NCI-H510A (cell line): ENCODE results near the gene BPTF.
A peak's percentile ranks its signal among the peaks of the same experiment; 100 is the strongest.
"Not testable (repeated sequence)": the region's sequence is repeated elsewhere in the genome, so short reads cannot be mapped to it uniquely, and the experiment has no call there.

ENCODE experiments used
- DNase-seq: peaks from one replicate; lab custom pipeline; 2025; lab: John Stamatoyannopoulos, UW

BPTF gene, protein sequence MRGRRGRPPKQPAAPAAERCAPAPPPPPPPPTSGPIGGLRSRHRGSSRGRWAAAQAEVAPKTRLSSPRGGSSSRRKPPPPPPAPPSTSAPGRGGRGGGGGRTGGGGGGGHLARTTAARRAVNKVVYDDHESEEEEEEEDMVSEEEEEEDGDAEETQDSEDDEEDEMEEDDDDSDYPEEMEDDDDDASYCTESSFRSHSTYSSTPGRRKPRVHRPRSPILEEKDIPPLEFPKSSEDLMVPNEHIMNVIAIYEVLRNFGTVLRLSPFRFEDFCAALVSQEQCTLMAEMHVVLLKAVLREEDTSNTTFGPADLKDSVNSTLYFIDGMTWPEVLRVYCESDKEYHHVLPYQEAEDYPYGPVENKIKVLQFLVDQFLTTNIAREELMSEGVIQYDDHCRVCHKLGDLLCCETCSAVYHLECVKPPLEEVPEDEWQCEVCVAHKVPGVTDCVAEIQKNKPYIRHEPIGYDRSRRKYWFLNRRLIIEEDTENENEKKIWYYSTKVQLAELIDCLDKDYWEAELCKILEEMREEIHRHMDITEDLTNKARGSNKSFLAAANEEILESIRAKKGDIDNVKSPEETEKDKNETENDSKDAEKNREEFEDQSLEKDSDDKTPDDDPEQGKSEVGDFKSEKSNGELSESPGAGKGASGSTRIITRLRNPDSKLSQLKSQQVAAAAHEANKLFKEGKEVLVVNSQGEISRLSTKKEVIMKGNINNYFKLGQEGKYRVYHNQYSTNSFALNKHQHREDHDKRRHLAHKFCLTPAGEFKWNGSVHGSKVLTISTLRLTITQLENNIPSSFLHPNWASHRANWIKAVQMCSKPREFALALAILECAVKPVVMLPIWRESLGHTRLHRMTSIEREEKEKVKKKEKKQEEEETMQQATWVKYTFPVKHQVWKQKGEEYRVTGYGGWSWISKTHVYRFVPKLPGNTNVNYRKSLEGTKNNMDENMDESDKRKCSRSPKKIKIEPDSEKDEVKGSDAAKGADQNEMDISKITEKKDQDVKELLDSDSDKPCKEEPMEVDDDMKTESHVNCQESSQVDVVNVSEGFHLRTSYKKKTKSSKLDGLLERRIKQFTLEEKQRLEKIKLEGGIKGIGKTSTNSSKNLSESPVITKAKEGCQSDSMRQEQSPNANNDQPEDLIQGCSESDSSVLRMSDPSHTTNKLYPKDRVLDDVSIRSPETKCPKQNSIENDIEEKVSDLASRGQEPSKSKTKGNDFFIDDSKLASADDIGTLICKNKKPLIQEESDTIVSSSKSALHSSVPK (N-terminal part only)

DNA sequence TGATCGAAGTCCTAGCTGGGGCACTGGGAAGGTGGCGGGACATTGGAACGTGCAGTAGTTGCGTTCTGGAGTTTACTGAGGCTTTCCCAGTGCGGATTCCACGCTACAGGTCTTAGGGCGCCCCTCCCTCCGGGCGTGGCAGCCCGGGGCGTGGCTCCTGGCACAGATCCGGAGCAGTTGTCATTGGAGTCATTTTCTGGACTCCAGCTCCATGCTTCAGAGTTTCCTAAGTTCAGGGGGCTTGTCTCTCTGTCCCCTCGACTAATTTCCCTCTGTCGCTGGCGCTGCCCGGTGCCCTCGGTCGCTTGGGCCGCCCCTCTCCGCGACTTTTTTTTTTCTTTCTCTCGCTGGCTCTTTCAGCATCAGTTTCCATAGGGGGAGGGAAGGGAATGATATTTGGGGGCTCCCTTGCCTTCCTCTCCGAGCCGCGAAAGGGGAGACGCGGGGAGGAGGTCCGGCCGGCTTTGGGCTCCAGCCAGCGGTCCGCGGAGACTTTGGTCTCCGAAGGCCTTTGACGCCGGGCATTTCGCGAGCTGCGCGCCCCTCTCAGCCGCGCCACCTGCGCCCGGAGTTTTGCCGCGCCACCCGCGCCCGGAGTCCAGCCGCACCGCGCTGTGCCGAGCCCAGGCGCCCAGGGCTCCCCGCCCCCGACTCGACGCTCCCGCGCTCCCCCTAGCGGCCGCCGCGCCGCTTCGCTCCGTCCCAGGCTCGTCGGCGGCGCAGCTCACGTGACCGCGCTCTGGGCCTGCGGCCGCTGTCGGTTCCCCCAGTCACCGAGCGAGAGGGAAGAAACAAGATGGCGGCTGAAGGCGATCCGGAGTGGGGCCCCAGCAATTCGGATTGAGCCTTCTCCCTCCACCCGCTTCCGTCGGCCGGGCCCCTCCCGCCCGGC is at the start of gene BPTF:
TSS of gene BPTF (plus strand) at position 769 of the 892 bp plus-strand sequence. CDS start 222 bp downstream, outside the sequence.
- peak; percentile 86 for DNase-seq

DNA sequence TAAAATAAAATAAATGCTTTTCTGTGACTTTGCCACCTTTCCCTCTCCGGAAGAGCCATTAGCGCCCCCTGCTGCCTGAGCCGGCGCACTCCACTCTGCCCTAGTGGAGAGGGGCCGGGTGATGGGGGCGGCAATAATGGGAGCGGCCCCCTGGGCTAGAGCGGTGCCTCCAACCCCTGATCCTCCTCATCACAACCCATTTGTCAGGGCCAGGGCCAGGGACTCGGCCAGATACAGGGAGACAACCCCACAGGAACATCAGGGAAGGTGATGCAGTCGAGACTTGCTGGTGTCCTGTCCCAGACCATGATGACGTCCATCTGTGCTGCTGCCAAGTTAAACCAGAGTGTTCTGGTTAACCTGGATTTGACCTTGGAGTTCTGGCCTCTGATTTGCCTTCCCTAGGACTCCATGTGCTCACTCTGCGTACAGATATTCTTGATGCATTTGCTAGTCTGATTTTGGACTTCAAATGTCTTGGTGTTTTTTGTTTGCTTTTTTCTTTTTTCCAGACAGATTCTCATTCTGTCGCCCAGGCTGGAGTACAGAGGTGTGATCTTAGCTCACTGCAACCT is 46.1 kb upstream of the BPTF start:
- DNase-seq, result no peak

DNA sequence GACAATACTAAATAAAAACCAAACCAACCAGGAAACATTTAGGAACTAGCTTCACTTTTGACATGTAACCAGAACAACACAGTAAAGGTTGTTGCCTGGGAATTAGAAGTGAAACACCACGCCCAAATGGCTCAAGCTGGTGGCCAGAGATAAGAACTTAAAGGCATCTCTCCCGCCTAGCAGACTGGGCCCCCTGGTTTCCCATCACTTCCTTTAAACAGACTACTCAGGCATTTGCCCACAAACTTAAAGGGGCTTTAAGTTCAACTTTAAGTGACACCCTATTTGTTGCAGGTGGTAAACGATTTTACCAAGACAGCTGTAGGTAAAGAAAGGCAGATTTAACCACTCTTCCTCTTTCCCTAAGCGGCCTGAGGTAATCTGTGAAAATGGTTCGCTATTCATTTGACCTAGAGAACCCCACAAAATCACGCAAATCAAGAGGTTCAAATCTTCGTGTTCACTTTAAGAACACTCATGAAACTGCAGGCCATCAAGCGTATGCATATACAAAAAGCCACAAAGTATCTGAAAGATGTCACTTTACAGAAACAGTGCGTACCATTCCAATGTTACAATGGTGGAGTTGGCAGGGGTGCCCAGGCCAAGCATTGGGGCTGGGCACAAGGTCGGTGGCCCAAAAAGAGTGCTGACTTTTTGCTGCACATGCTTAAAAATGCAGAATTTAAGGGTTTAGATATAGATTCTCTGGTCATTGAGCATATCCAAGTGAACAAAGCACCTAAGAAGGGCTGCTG is 40.8 kb upstream of the BPTF start:
- DNase-seq, result no peak

DNA sequence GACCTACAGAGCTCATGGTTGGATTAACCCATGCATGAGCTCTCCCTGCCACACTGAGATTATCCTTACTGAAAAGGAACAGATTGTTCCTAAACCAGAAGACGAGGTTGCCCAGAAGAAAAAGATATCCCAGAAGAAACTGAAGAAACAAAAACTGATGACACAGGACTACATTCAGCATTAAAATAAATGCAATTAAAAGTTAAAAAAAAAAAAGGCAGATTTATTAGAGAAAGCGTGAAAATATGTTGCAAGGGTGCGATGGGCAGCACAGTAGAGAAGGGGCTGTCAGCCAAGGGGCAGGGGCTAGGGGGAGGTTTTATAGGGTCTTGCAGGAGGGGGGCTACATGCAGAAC is 40.2 kb upstream of the BPTF start:
- no peak for DNase-seq

DNA sequence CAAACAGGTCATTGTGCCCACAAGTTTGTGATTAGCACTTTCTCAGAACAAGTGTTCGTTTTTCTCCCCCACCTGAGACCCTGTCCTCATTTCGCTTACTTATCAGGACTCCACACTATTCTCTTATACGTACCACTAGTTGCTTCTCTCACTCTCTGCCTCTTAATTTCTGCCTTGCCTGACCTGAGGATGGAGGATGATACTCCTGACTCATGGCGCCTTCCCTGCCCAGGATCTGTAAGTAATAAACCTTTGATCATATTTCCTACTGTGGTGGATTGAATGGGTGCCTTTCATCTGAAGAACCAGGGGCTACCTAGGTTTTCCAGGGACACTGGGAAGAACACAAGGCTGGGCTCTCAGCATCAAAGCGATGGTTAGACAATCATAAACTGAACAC is 39.8 kb upstream of the BPTF start:
- no peak for DNase-seq

DNA sequence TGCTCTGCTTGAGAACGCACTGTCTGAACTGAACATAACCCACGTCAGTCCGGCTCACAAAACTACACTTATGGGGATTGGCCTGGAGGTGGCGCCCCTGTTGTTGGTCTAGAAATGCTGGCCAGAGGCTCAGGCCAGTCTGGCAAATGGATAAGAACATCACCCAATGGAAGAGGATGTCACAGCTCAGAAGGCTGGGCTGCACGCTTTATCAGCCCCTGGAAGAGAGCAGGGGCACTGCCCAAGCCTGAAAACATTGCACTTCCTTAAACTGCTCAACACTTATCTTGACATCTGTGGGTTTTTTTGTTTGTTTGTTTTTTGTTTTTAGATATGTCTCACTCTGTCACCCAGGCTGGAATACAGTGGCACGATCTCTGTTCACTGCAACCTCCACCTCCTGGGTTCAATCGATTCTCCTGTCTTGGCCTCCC is 24.8 kb upstream of the BPTF start:
- peak; percentile 60 for DNase-seq

DNA sequence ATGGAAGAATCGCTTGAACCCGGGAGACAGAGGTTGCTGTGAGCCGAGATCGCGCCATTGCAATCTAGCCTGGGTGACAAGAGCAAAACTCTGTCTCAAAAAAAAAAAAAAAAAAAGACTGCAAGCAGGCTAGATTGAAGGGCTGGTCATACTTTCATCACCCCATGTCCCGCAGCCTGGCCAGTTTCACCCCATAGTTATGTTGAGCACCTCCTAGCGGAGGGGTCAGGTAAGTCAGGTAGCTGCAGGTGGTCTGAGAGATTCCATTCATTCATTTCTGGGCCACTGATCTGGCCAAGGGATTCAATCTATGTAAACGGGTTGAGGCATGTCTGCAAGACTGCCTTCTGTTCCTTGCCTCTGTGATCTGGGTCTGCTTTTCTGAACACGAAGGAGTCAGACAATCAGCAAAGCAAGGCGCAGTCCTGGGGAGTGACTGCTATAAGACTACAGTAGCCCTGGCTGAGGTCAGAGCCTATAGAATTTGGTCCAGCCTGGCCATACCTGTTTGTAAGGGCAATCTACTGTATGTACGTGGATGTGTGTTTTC is 23.6 kb upstream of the BPTF start:
- no peak for DNase-seq

DNA sequence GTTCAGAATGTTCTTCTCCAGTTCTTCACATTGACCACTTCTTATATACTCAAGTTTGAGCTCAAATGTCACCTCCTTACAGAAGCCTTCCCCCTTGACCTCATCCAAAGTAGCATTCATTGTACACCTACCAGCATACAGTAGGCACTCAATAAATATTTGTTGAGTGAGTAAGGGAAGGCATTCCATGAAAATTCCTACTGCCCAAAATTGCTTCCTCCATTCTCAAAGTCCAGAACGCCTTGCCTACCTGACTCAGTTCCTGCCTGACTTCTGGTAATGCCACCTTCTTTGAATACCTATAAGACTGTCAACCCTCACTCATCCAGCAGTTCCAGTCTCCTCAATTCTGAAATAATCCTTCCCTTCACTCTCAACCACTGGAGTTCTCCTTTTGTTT is 14.8 kb upstream of the BPTF start:
- DNase-seq, result no peak

DNA sequence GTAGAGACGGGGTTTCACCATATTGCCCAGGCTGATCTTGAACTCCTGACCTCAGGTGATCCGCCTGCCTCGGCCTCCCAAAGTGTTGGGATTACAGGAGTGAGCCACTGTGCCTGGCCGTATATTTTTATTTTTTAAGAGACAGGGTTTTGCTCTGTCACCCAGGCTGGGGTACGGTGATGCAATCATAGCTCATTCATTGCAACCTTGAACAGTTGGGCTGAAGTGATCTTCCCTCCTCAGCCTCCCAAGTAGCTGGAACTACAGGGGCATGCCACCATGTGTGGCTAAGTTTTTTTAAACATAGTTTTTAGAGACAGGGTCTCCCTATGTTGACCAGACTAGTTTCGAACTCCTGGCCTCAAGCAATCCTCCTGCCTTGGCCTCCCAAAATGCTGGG is 12.9 kb upstream of the BPTF start:
- not testable (repeated sequence) for DNase-seq

DNA sequence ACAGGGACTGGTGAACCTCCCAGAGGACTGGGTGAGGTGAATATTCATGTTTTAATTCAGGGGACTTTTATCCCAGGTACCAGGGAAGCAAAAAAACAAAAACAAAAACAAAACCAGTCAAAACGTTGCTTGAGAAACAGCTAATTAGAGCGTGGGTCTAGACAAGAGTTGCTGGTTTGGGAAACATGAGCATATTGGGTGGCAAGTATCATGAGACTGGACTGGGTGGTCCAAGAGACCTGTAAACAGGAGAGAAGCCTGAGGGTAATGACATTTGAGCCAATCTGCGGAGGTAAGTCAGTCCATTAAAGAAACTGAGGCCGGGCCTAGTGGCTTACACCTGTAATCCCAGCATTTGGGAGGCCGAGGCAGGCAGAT is 11.5 kb upstream of the BPTF start:
- DNase-seq, result no peak

DNA sequence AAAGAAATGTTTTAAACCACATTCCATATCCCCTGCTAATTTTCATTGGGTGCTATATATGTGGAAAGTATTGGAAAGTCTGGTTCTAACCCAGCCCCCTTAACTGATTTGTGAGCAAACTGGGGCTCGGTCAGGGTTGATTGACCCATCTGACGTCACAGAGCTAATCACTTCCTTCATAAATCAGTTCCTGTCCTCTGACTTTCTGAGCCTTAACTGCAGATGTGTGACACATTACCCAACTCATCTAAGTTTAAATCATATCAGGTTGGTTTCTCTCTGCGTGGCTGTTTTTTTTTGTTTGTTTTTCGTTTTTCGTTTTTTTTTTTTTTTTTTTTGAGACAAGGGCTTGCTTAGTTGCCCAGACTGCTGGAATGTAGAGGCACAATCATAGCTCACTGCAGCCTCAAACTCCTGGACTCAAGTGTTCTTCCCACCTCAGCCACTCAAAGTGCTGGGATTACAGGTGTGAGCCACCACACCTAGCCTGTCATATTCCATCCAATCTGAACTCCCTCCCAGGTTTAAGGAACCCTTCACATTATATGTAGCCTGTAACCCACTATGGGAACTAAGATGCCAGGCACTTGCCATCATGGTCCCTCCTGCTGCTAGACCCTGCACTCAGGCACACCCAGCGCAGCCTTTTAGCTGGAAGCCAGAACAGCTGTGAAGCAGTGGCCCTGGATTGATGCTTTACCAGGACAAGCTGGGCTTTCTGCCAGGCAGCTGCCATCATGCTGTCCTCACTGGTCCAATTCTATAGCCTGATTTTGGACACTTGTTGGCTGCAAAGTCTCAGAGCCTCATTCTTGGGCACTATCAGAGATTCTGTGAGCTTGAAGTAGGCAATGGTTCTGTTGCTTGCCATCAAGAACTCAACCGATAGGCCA is 6.9 kb upstream of the BPTF start:
- DNase-seq, result no peak

DNA sequence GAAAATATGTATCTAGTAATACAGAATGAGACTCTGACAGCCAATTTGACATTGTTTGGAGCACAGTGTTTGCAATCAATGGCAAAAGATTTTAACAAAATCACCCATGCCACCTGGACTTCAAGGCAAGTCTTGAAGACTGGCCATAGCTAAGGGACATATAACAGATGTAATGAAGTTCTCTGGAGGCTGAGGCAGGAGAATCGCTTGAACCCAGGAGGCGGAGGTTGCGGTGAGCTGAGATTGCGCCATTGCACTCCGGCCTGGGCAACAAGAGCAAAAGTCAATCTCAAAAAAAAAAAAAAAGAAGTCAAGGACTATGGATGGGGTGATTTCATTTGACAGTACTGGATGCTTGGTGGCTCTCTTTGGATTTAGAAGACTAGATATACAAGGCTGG is 5.6 kb upstream of the BPTF start:
- no peak for DNase-seq

DNA sequence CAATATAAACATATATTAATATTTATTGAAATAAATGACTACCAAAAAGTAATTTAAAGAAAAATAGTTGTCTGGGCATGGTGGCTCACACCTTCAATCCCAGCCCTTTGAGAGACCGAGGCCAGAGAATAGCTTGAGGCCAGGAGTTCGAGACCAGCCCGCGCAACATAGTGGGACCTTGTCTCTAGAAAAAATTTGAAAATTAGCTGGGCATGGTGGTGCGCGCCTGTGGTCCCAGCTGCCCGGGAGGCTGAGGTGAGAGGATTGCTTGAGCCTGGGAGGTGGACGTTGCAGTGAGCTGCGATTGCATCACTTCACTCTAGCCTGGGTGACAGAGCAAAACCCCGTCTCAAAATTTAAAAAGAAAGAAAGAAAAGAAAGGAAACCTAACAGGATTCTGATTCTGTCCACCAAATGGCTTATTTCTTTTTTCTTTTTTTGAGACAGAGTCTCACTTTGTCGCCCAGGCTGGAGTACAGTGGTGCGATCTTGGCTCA is 3.4 kb upstream of the BPTF start:
- no peak for DNase-seq

DNA sequence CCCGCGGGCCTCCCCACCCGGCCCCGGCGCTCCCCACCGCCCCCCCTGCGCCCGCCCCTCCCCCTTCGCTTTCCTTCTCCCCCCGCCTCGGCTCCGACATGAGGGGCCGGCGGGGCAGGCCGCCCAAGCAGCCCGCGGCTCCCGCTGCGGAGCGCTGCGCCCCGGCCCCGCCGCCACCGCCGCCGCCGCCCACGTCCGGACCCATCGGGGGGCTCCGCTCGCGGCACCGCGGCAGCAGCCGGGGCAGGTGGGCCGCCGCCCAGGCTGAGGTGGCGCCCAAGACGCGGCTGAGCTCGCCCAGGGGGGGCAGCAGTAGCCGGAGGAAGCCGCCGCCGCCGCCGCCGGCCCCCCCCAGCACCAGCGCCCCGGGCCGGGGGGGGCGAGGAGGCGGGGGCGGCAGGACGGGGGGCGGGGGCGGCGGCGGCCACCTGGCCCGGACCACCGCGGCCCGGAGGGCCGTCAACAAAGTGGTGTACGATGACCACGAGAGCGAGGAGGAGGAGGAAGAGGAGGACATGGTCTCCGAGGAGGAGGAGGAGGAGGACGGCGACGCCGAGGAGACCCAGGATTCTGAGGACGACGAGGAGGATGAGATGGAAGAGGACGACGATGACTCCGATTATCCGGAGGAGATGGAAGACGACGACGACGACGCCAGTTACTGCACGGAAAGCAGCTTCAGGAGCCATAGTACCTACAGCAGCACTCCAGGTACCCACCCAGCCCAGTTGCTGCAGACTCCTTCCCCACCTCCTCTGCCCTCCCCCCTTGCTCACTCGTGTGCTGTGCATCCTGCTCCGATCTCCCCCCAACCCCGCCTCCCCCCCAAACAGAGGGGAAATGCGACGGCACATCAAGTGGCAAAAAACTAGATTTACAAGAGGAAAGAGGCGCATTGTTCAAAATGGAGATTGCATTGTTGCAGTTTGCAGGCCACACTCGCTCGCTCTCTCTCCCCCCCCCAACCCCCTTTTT is 611 bp downstream of the BPTF start:
- not testable (repeated sequence) for DNase-seq

DNA sequence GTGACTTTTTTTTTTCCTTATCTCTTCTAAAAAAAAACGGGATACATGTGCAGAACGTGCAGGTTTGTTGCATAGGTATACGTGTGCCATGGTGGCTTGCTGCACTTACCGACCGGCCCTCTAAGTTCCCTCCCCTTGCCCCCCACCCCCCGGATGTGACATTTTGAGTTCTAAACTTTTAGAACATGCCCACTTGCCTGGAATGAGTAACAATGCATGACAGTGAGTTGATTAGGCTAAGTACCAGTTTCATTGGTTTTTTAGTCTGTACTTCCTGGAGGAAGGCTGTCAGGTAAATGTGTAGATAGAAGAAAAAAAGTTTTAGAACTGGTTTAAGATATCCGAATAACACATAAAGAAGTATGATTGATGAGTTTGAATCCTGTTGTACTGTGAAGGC is 4.0 kb downstream of the BPTF start:
- no peak for DNase-seq

DNA sequence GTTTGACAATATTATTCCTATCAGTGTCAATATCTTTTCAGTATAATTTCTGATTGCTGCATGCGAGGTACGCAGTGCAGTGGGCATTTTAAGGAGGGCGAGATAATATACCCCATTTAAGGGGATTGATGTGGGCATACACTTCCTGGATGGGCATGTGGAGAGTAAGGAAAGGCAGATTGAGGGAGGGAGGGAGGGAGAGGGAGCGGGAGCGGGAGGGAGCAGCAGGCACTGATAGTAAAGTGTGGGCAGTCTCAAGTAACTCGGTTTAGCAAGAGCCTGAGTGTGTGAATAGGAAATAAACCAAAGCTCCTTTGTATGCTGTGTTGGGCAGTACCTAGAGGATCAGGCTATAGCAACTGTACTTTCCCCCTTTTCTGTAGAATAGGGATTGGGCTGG is 5.1 kb downstream of the BPTF start:
- DNase-seq, result no peak

DNA sequence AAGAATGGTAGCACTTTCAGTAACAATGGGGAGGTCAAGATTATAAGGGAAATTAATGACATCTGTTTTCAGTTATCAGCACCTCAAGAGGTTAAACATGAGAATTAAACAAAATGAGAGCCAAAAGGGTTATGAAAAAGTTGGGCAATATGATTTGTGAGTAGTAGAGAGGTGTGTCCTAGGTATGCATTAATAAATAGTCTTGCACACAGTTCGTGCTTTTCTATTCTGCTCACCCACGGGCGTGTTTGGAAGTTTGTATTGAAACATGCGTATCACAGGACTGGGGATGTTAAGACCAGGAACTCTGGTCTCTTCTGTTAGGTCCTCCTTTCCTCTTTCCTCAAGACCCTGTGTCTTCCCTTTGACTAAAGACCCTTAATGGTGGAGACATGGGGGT is 6.0 kb downstream of the BPTF start:
- DNase-seq, result no peak

DNA sequence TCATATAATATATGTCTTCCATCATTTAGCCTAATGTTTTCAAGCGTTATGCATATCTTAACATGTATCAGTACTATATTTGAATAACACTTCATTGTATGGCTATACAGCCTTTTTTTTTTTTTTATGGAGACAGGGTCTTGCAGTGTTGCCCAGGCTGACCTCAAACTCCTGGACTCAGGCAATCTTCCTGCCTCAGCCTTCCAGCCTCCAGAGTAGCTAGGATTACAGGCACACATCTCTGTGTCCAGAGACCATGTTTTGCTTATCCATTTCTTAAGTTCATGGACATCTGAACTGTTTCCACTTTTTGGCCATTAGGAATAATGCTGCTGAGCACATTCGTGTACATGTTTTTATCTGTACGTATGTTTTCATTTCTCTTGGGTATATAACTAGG is 7.8 kb downstream of the BPTF start:
- DNase-seq, result no peak
